DOHH2 (cell line): ENCODE results near the gene HNRNPU.

ENCODE experiments used
- H3F3A ChIP-seq: fragments of 200-600 bp; sonication (generic), shearing (Covaris generic); 2 replicates; pipeline ENCODE4 v1.6.0; 2016; ENCODE audit warnings: antibody characterized with exemption, mild to moderate bottlenecking; ENCODE audit not compliant: control insufficient read depth, insufficient read depth
- H3K27ac ChIP-seq: fragments of 200-600 bp; sonication (generic); 2 replicates; pipeline ENCODE4 v1.5.1; 2014; ENCODE audit warnings: low read depth, mild to moderate bottlenecking, low read length, moderate library complexity
- H3K27me3 ChIP-seq: fragments of 200-600 bp; sonication (generic); 2 replicates; pipeline ENCODE4 v1.6.1; 2014; ENCODE audit warnings: mild to moderate bottlenecking, low read length, mixed read lengths; ENCODE audit not compliant: control insufficient read depth
- H3K36me3 ChIP-seq: fragments of 200-600 bp; sonication (generic); 2 replicates; pipeline ENCODE4 v1.6.1; 2014; ENCODE audit warnings: mild to moderate bottlenecking, low read length, moderate library complexity, mixed read lengths; ENCODE audit not compliant: control insufficient read depth
- H3K4me1 ChIP-seq: fragments of 200-600 bp; sonication (generic); 2 replicates; pipeline ENCODE4 v1.6.1; 2014; ENCODE audit warnings: mild to moderate bottlenecking, low read length, mixed read lengths; ENCODE audit not compliant: control insufficient read depth
- H3K4me2 ChIP-seq: fragments of 200-600 bp; sonication (generic); 2 replicates; pipeline ENCODE4 v1.6.0; 2014; ENCODE audit warnings: mild to moderate bottlenecking, low read length, moderate library complexity
- H3K4me3 ChIP-seq: fragments of 200-600 bp; sonication (generic); 2 replicates; pipeline ENCODE4 v1.5.1; 2014; ENCODE audit warnings: mild to moderate bottlenecking, low read length, mixed read lengths
- H3K79me2 ChIP-seq: fragments of 200-600 bp; sonication (generic); 2 replicates; pipeline ENCODE4 v1.6.1; 2014; ENCODE audit warnings: mild to moderate bottlenecking, low read length, mixed read lengths; ENCODE audit not compliant: control insufficient read depth
- H3K9me2 ChIP-seq: fragments of 200-600 bp; sonication (generic); replicated peaks from 2 replicates; pipeline ENCODE4 v1.6.1; 2014; ENCODE audit warnings: mild to moderate bottlenecking, low read length, mixed read lengths; ENCODE audit not compliant: control insufficient read depth
- H3K9me3 ChIP-seq: fragments of 200-600 bp; sonication (generic); 2 replicates; pipeline ENCODE4 v1.6.1; 2014; ENCODE audit warnings: antibody characterized with exemption, low read length, mixed read lengths; ENCODE audit not compliant: control insufficient read depth, insufficient read depth
- H4K20me1 ChIP-seq: fragments of 200-600 bp; sonication (generic); 2 replicates; pipeline ENCODE4 v1.6.0; 2014; ENCODE audit warnings: low read depth, mild to moderate bottlenecking, antibody characterized with exemption, low read length, moderate library complexity; ENCODE audit not compliant: control insufficient read depth, insufficient read depth
- EZH2phosphoT487 ChIP-seq: fragments of 200-600 bp; sonication (generic); IDR thresholded peaks from 2 replicates; pipeline ENCODE4 v1.6.1; 2017; ENCODE audit warnings: borderline replicate concordance, mild to moderate bottlenecking, antibody characterized with exemption, low read length, moderate library complexity, mixed read lengths
- TF ChIP-seq, protein P1 (sequence below): fragments of 200-600 bp; sonication (generic); IDR thresholded peaks from one replicate; pipeline ENCODE4 v1.5.1; 2014; ENCODE audit warnings: antibody characterized with exemption, mild to moderate bottlenecking, low read depth, low read length; ENCODE audit not compliant: poor library complexity, severe bottlenecking

HNRNPU gene

DNA sequence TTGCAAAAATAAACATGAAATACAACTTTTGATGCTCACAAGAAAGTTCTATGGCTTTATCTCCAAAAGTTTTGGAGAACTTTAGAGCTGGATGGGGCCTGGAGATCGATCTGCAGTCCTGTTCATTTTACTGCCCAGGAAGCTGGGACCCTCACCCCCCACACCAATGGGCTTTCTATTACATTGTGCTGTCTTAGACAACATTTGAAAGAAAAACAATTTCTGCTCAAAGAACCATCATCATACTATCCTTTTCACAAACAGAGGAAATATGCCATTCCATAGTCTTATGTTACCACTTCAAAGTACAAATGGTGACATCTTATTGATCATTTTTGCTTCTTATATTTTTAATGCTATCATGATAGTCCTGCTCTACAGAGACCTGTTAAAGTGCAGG lies 2.0 kb upstream of the HNRNPU start:
- no peak overlapping the region for H3K27ac ChIP-seq
- peaks cover 27% of the 10 kb centered on the region for H3K36me3 ChIP-seq
- H3K4me2 ChIP-seq, result peak overlapping the region; percentile 67
- H3K4me1 ChIP-seq, result peaks cover 27% of the 10 kb centered on the region
- no peaks in the 10 kb centered on the region for H3K9me2 ChIP-seq
- H4K20me1 ChIP-seq, result peaks cover 14% of the 10 kb centered on the region
- TF ChIP-seq EZH2phosphoT487, result no peak
- TF ChIP-seq, protein P1, sequence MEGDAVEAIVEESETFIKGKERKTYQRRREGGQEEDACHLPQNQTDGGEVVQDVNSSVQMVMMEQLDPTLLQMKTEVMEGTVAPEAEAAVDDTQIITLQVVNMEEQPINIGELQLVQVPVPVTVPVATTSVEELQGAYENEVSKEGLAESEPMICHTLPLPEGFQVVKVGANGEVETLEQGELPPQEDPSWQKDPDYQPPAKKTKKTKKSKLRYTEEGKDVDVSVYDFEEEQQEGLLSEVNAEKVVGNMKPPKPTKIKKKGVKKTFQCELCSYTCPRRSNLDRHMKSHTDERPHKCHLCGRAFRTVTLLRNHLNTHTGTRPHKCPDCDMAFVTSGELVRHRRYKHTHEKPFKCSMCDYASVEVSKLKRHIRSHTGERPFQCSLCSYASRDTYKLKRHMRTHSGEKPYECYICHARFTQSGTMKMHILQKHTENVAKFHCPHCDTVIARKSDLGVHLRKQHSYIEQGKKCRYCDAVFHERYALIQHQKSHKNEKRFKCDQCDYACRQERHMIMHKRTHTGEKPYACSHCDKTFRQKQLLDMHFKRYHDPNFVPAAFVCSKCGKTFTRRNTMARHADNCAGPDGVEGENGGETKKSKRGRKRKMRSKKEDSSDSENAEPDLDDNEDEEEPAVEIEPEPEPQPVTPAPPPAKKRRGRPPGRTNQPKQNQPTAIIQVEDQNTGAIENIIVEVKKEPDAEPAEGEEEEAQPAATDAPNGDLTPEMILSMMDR, result no peak
- H3K79me2 ChIP-seq, result peaks cover 45% of the 10 kb centered on the region
- peaks cover 13% of the 10 kb centered on the region for H3F3A ChIP-seq
- H3K4me3 ChIP-seq, result peak overlapping the region; percentile 99; the same call in 1 of the 2 replicates
- peaks cover 4% of the 10 kb centered on the region; the same call in 1 of the 2 replicates for H3K27me3 ChIP-seq
- no peaks in the 10 kb centered on the region for H3K9me3 ChIP-seq

DNA sequence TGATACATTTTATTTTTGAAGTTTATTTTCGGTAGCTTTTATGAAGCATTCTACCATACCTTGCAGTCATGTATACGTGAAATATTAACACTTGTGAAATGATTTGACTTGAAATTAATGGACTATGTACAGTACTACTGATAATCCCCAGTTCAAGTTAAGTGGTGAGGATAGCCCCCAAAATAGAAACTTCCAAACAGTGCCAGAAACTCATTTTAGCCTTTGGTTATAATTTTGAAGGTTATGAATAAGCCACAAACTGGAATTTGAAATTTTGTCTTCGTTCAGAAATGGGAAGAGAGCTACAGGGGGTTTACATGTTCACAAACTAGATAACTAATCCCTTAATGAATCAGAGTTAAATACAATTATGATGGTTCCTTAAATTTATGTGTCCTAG lies 1.5 kb upstream of the HNRNPU start:
- Histone ChIP-seq H3F3A (peaks cover 19% of the 10 kb centered on the region), H3K36me3 (peaks cover 33% of the 10 kb centered on the region), H3K9me3 (no peaks in the 10 kb centered on the region), H3K4me2 (peak overlapping the region; percentile 67), H3K27me3 (peaks cover 4% of the 10 kb centered on the region; the same call in 1 of the 2 replicates), H3K9me2 (no peaks in the 10 kb centered on the region), H3K4me1 (peaks cover 33% of the 10 kb centered on the region), H4K20me1 (peaks cover 20% of the 10 kb centered on the region), H3K27ac (peak overlapping the region; percentile 85; the same call in 1 of the 2 replicates), H3K79me2 (peaks cover 50% of the 10 kb centered on the region), H3K4me3 (peak overlapping the region; percentile 99)
- TF ChIP-seq EZH2phosphoT487, result no peak
- TF ChIP-seq, protein P1, result no peak

DNA sequence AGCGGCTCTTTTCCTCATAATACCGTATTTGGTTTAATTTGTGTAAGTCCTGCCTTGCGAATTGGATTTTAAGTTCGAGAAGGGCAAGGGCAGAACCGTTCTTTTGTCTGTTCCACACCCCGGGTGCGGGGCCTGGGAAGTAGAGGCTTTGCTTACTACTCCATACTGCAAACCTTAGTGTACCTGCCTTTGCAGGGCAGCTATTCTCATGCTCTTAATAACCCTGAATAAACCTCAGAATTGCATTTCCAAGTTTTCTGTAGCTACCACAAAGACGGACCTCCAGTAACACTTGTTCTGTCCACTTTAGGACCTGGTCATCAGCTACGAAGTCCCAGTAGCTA lies 657 bp upstream of the HNRNPU start:
- H3K79me2 ChIP-seq, result peaks cover 58% of the 10 kb centered on the region

More for the DNA sequence above, 657 bp upstream of the HNRNPU start:
- peak overlapping the region; percentile 85 for H3K27ac ChIP-seq
- peak overlapping the region; percentile 99 for H3K4me3 ChIP-seq
- H3K36me3 ChIP-seq, result peaks cover 41% of the 10 kb centered on the region
- no peaks in the 10 kb centered on the region for H3K9me3 ChIP-seq
- H3K4me1 ChIP-seq, result peaks cover 41% of the 10 kb centered on the region
- peaks cover 27% of the 10 kb centered on the region for H3F3A ChIP-seq
- H4K20me1 ChIP-seq, result peaks cover 28% of the 10 kb centered on the region
- peaks cover 4% of the 10 kb centered on the region; the same call in 1 of the 2 replicates for H3K27me3 ChIP-seq
- TF ChIP-seq, protein P1, result no peak
- TF ChIP-seq EZH2phosphoT487, result no peak
- H3K4me2 ChIP-seq, result peak overlapping the region; percentile 67
- H3K9me2 ChIP-seq, result no peaks in the 10 kb centered on the region
